HUES6 (cell line): ENCODE data around the gene TMEM88.
"Not testable (repeated sequence)": the region's sequence is repeated elsewhere in the genome, so short reads cannot be mapped to it uniquely, and the experiment has no call there.

Experiments used
- H3K27ac ChIP-seq: 2 replicates; pipeline ENCODE4 v1.7.0; 2013; ENCODE audit warnings: low read depth, mild to moderate bottlenecking, low read length, inconsistent platforms
- H3K27me3 ChIP-seq: 2 replicates; pipeline ENCODE4 v1.6.1; 2013; ENCODE audit warnings: low read length; ENCODE audit not compliant: control insufficient read depth, insufficient read depth
- H3K36me3 ChIP-seq: 2 replicates; pipeline ENCODE4 v1.6.1; 2013; ENCODE audit warnings: low read length; ENCODE audit not compliant: control insufficient read depth, insufficient read depth
- H3K4me1 ChIP-seq: 2 replicates; pipeline ENCODE4 v1.6.1; 2013; ENCODE audit warnings: low read length; ENCODE audit not compliant: control insufficient read depth, insufficient read depth
- H3K4me3 ChIP-seq: 2 replicates; pipeline ENCODE4 v1.5.1; 2013; ENCODE audit warnings: low read depth, low read length
- H3K9ac ChIP-seq: one replicate; pipeline ENCODE4 v1.6.1; 2013; ENCODE audit warnings: mild to moderate bottlenecking, low read length
- H3K9me3 ChIP-seq: 2 replicates; pipeline ENCODE4 v1.6.1; 2013; ENCODE audit warnings: low read depth, low read length; ENCODE audit not compliant: control insufficient read depth, insufficient read depth

The TMEM88 gene

GRCh38 chr17:7854851-7855659 is at the start of gene TMEM88:
TMEM88 (plus strand) TSS chr17:7855066; CDS start chr17:7855075, 9 bp downstream.
- H3K27me3 ChIP-seq, result peaks cover 47% of the 10 kb centered on the region
- peak within 1 kb of the TSS; percentile 64 for H3K9ac ChIP-seq
- H3K36me3 ChIP-seq, result peaks cover 14% of the 10 kb centered on the region; the same call in 1 of the 2 replicates
- no peaks in the 10 kb centered on the region for H3K9me3 ChIP-seq
- no peak within 1 kb of the TSS for H3K27ac ChIP-seq
- H3K4me1 ChIP-seq, result peaks cover 28% of the 10 kb centered on the region
- H3K4me3 ChIP-seq, result peak within 1 kb of the TSS; percentile 79

- Histone ChIP-seq H3K4me3 (no peak overlapping the region), H3K27me3 (no peaks in the 10 kb centered on the region), H3K27ac (no peak overlapping the region), H3K36me3 (no peaks in the 10 kb centered on the region), H3K4me1 (no peaks in the 10 kb centered on the region), H3K9me3 (no peaks in the 10 kb centered on the region), H3K9ac (no peak overlapping the region)
These were observed 48.3 kb upstream of the TMEM88 start for GRCh38 chr17:7806587-7806986.

- no peaks in the 10 kb centered on the region for H3K27me3 ChIP-seq
- no peak overlapping the region for H3K27ac ChIP-seq
- H3K4me1 ChIP-seq, result no peaks in the 10 kb centered on the region
- H3K36me3 ChIP-seq, result no peaks in the 10 kb centered on the region
- no peak overlapping the region for H3K9ac ChIP-seq
- no peak overlapping the region for H3K4me3 ChIP-seq
- no peaks in the 10 kb centered on the region for H3K9me3 ChIP-seq
These were observed 47.7 kb upstream of the TMEM88 start for GRCh38 chr17:7807206-7807605.

- Histone ChIP-seq H3K4me3 (no peak overlapping the region), H3K36me3 (no peaks in the 10 kb centered on the region), H3K9me3 (no peaks in the 10 kb centered on the region), H3K4me1 (no peaks in the 10 kb centered on the region), H3K27me3 (no peaks in the 10 kb centered on the region), H3K9ac (no peak overlapping the region), H3K27ac (no peak overlapping the region)
These were observed 45.6 kb upstream of the TMEM88 start for GRCh38 chr17:7809086-7809790.

GRCh38 chr17:7809791-7810343 is 45.0 kb upstream of the TMEM88 start:
- H3K9me3 ChIP-seq, H3K4me3 ChIP-seq, H3K27ac ChIP-seq, H3K4me1 ChIP-seq, H3K36me3 ChIP-seq, H3K9ac ChIP-seq, H3K27me3 ChIP-seq: not testable (repeated sequence)

GRCh38 chr17:7811251-7811650 is 43.6 kb upstream of the TMEM88 start:
- no peaks in the 10 kb centered on the region for H3K9me3 ChIP-seq
- no peaks in the 10 kb centered on the region for H3K36me3 ChIP-seq
- no peak overlapping the region for H3K27ac ChIP-seq
- no peak overlapping the region for H3K4me3 ChIP-seq
- H3K4me1 ChIP-seq, result no peaks in the 10 kb centered on the region
- no peak overlapping the region for H3K9ac ChIP-seq
- H3K27me3 ChIP-seq, result no peaks in the 10 kb centered on the region; the same call in 1 of the 2 replicates

- Histone ChIP-seq H3K27me3 (peaks cover 10% of the 10 kb centered on the region; the same call in 1 of the 2 replicates), H3K9me3 (no peaks in the 10 kb centered on the region), H3K36me3 (no peaks in the 10 kb centered on the region), H3K4me3 (no peak overlapping the region), H3K9ac (no peak overlapping the region), H3K27ac (no peak overlapping the region), H3K4me1 (no peaks in the 10 kb centered on the region; the same call in 1 of the 2 replicates)
These were observed 39.9 kb upstream of the TMEM88 start for GRCh38 chr17:7814969-7815368.

GRCh38 chr17:7816926-7817642 is 37.8 kb upstream of the TMEM88 start:
- H3K36me3 ChIP-seq, result no peaks in the 10 kb centered on the region
- peaks cover 10% of the 10 kb centered on the region; the same call in 1 of the 2 replicates for H3K27me3 ChIP-seq
- H3K9ac ChIP-seq, result no peak overlapping the region
- no peak overlapping the region for H3K27ac ChIP-seq
- H3K4me1 ChIP-seq, result no peaks in the 10 kb centered on the region; the same call in 1 of the 2 replicates
- H3K9me3 ChIP-seq, result no peaks in the 10 kb centered on the region
- H3K4me3 ChIP-seq, result no peak overlapping the region

GRCh38 chr17:7817643-7817964 is 37.3 kb upstream of the TMEM88 start:
- no peak overlapping the region for H3K4me3 ChIP-seq
- H3K27ac ChIP-seq, result no peak overlapping the region
- H3K4me1 ChIP-seq, result no peaks in the 10 kb centered on the region; the same call in 1 of the 2 replicates
- H3K36me3 ChIP-seq, result no peaks in the 10 kb centered on the region
- no peak overlapping the region for H3K9ac ChIP-seq
- no peaks in the 10 kb centered on the region for H3K9me3 ChIP-seq
- H3K27me3 ChIP-seq, result peaks cover 10% of the 10 kb centered on the region; the same call in 1 of the 2 replicates

GRCh38 chr17:7818026-7818425 is 36.8 kb upstream of the TMEM88 start:
- Histone ChIP-seq H3K27ac (no peak overlapping the region), H3K36me3 (no peaks in the 10 kb centered on the region), H3K4me3 (no peak overlapping the region), H3K9ac (no peak overlapping the region), H3K9me3 (no peaks in the 10 kb centered on the region), H3K27me3 (peaks cover 10% of the 10 kb centered on the region; the same call in 1 of the 2 replicates), H3K4me1 (no peaks in the 10 kb centered on the region; the same call in 1 of the 2 replicates)
